Uterus (tissue), 4 donors: Measurements from ENCODE around the gene CHID1. TPM values are rescaled to one million over a fixed set of nuclear protein-coding genes. Genes with fewer than 3 reads are reported as not detected.

Source experiments
- DNase-seq, 2 donors: peaks; one replicate each; pipeline ENCODE4 v3.0.0-alpha.2; 2019 to 2020
- H3K27ac ChIP-seq, 2 donors: fragments of 200-600 bp; sonication (generic); 1 replicate in 1 of 2; 2 replicates in 1 of 2; pipeline ENCODE4 v1.5.1; 2016 to 2018
- H3K27me3 ChIP-seq, 2 donors: fragments of 200-600 bp; sonication (generic); one replicate each; pipeline ENCODE4 v1.5.1; 2018 to 2019; ENCODE audit warnings: control low read depth in 1 of 2
- H3K36me3 ChIP-seq, 2 donors: fragments of 200-600 bp; sonication (generic); one replicate each; pipeline ENCODE4 v1.5.1; 2019; ENCODE audit warnings: control low read depth in 1 of 2
- H3K4me1 ChIP-seq, 2 donors: fragments of 200-600 bp; sonication (generic); one replicate each; pipeline ENCODE4 v1.5.1; 2018 to 2019; ENCODE audit warnings: control low read depth in 1 of 2
- H3K4me3 ChIP-seq, 2 donors: fragments of 200-600 bp; sonication (generic); 1 replicate in 1 of 2; 2 replicates in 1 of 2; pipeline ENCODE4 v1.5.1; 2018 to 2019; ENCODE audit warnings: mild to moderate bottlenecking in 1 of 2
- H3K9me3 ChIP-seq, 2 donors: fragments of 200-600 bp; sonication (generic); one replicate each; pipeline ENCODE4 v1.5.1; 2019; ENCODE audit warnings: control low read depth in 1 of 2
- CTCF ChIP-seq, 4 experiments: fragments of 200-600 bp in 2 of 4; fragments of 450-650 bp in 2 of 4; sonication (generic) in 2 of 4; IDR thresholded peaks; one replicate each; pipeline ENCODE4 v1.5.1; 2016 to 2019; ENCODE audit warnings: antibody characterized with exemption in 4 of 4, mild to moderate bottlenecking in 2 of 4, moderate library complexity in 1 of 4
- POLR2A ChIP-seq, 2 donors: fragments of 450-650 bp; IDR thresholded peaks; one replicate each; pipeline ENCODE4 v1.6.1; 2016; ENCODE audit warnings: antibody characterized with exemption in 2 of 2, mild to moderate bottlenecking in 1 of 2, moderate library complexity in 1 of 2
- intact Hi-C: fragments of 100-400 bp; cut with DNase I; formaldehyde crosslinking; loops from one replicate; pipeline ENCODE4 v1.15.1; 2023; ENCODE audit warnings: low total_unique reads
- total RNA-seq, 4 donors: library from RNA; depleted of rRNA in 3 of 4; stranded (reverse); fragments of >200 nt in 3 of 4; gene quantifications; one replicate each; pipeline versions ENCODE4 v1.1.0 to v1.2.4, GENCODE V29; 2014 to 2023
- donor health status: DM: yes; HTN: yes; CAD: no.

Gene CHID1
- total RNA-seq, 4 donors from 2014 or later = 20.3 to 57.9 (median 48.4) TPM

- intact Hi-C loops = no loop called here
- TF ChIP-seq POLR2A (IDR thresholded peaks at IDR 0.05) (no peak), CTCF (IDR thresholded peaks at IDR 0.05) (peak in 1 of 4 experiments; percentile 14)
- H3K9me3 ChIP-seq = no peaks in the 10 kb centered on the region
- peaks cover 17 to 34% of the 10 kb centered on the region in 2 donors for H3K4me1 ChIP-seq
- no peaks in the 10 kb centered on the region for H3K27me3 ChIP-seq
- H3K36me3 ChIP-seq = no peaks in the 10 kb centered on the region
- H3K4me3 ChIP-seq = peak overlapping the region; percentile 71 to 99
- H3K27ac ChIP-seq = peak overlapping the region; percentile 95 to 97
- peak; percentile 96 for DNase-seq
Measured at GRCh38 chr11:844693-845644, 65.6 kb downstream of the CHID1 start.

GRCh38 chr11:843818-844692, 66.6 kb downstream of the CHID1 start:
- no peaks in the 10 kb centered on the region for H3K36me3 ChIP-seq
- H3K27ac ChIP-seq = peak overlapping the region; percentile 95 to 97
- H3K9me3 ChIP-seq = no peaks in the 10 kb centered on the region
- DNase-seq = peak; percentile 90 to 94
- intact Hi-C loops = no loop called here
- H3K27me3 ChIP-seq = no peaks in the 10 kb centered on the region
- H3K4me1 ChIP-seq = peaks cover 15 to 28% of the 10 kb centered on the region in 2 donors
- peak overlapping the region; percentile 71 to 99 for H3K4me3 ChIP-seq
- peak in 1 of 4 experiments; percentile 25 for TF ChIP-seq CTCF (IDR thresholded peaks at IDR 0.05)
- peak; percentile 4 to 57 for TF ChIP-seq POLR2A (IDR thresholded peaks at IDR 0.05)

- Histone ChIP-seq H3K4me1 (peaks cover 7 to 25% of the 10 kb centered on the region in 2 donors), H3K27me3 (no peaks in the 10 kb centered on the region), H3K36me3 (no peaks in the 10 kb centered on the region), H3K9me3 (no peaks in the 10 kb centered on the region), H3K4me3 (peak overlapping the region; percentile 71 to 99), H3K27ac (peak overlapping the region; percentile 95 to 97)
- DNase-seq = peak in 1 of 2 donors; percentile 43
- TF ChIP-seq CTCF (IDR thresholded peaks at IDR 0.05) (peak in 1 of 4 experiments; percentile 19), POLR2A (IDR thresholded peaks at IDR 0.05) (no peak)
- intact Hi-C loops = no loop called here
Measured at GRCh38 chr11:843086-843734, 67.4 kb downstream of the CHID1 start.

GRCh38 chr11:842370-843002, 68.1 kb downstream of the CHID1 start, which contains the start of the genes POLR2L and TSPAN4:
TSS of gene POLR2L (minus strand) at chr11:842529. CDS start at chr11:842508, 21 bp downstream.
TSS of gene TSPAN4 (plus strand) at chr11:842852. CDS start at chr11:850305, 7,453 bp downstream.
- Histone ChIP-seq H3K4me1 (peaks cover 7 to 25% of the 10 kb centered on the region in 2 donors), H3K27me3 (no peaks in the 10 kb centered on the region), H3K36me3 (no peaks in the 10 kb centered on the region), H3K27ac (peak within 1 kb of the TSS; percentile 95 to 97), H3K4me3 (peak within 1 kb of the TSS; percentile 71 to 99), H3K9me3 (no peaks in the 10 kb centered on the region)
- TF ChIP-seq CTCF (IDR thresholded peaks at IDR 0.05) = peak in 2 of 4 experiments; percentile 47 to 48
- peak; percentile 86 for TF ChIP-seq POLR2A (IDR thresholded peaks at IDR 0.05)
- DNase-seq = peak; percentile 86 to 90
- intact Hi-C loops = no loop called here
